PC-3 (cell line): ENCODE data around the gene SLC4A4. TPM values are rescaled to one million over a fixed set of nuclear protein-coding genes. Genes with fewer than 3 reads are reported as not detected.

Experiments used
- ATAC-seq: fragments of 200-7000 bp; cut with Tn5 transposase; 2 replicates; pipeline ENCODE4 v1.9.1; 2020; ENCODE audit warnings: mild to moderate bottlenecking, moderate library complexity
- BruUV-seq: library from RNA; stranded (reverse); fragments of 400-500 nt; replicated peaks from 2 replicates; lab custom pipeline; 2021; lab: Mats Ljungman, UMichigan
- CTCF ChIA-PET: fragments of 300-600 bp; sonication (Branson Sonifier 250); formaldehyde crosslinking; loops from one replicate; lab custom pipeline; 2022; ENCODE audit warnings: antibody characterized with exemption; lab: Charles Lee
- POLR2A ChIA-PET: fragments of 300-600 bp; sonication (Branson Sonifier 250); formaldehyde crosslinking; loops from one replicate; lab custom pipeline; 2022; ENCODE audit warnings: antibody characterized with exemption; ENCODE audit not compliant: unreplicated experiment; lab: Charles Lee
- DNase-seq: peaks from one replicate; pipeline ENCODE4 v3.0.0-alpha.2; 2015
- H2AFZ ChIP-seq: fragments of 300-600 bp; sonication (generic); 2 replicates; pipeline ENCODE4 v1.6.0; 2016; ENCODE audit warnings: antibody characterized with exemption, low read length
- H3F3A ChIP-seq: fragments of 300-600 bp; sonication (generic); one replicate; pipeline ENCODE4 v1.6.0; 2017; ENCODE audit warnings: antibody characterized with exemption, low read length, control low read depth, mild to moderate bottlenecking; ENCODE audit not compliant: unreplicated experiment
- H3K27ac ChIP-seq: fragments of 300-600 bp; sonication (generic); 2 replicates; pipeline ENCODE4 v1.5.1; 2016; ENCODE audit warnings: mild to moderate bottlenecking, low read length
- H3K27me3 ChIP-seq: fragments of 300-600 bp; sonication (generic); 2 replicates; pipeline ENCODE4 v1.6.1; 2016; ENCODE audit warnings: low read length, mixed read lengths
- H3K36me3 ChIP-seq: fragments of 300-600 bp; sonication (generic); 2 replicates; pipeline ENCODE4 v1.6.1; 2016; ENCODE audit warnings: low read depth, mixed run types, low read length, mixed read lengths
- H3K4me1 ChIP-seq: fragments of 300-600 bp; sonication (generic); 2 replicates; pipeline ENCODE4 v1.5.1; 2016; ENCODE audit warnings: low read length; ENCODE audit not compliant: insufficient read depth
- H3K4me2 ChIP-seq: fragments of 300-600 bp; sonication (generic); 2 replicates; pipeline ENCODE4 v1.6.0; 2016; ENCODE audit warnings: low read length
- H3K4me3 ChIP-seq: fragments of 300-600 bp; sonication (generic); 2 replicates; pipeline ENCODE4 v1.5.1; 2016; ENCODE audit warnings: mild to moderate bottlenecking, low read length, mixed read lengths
- H3K79me2 ChIP-seq: fragments of 300-600 bp; sonication (generic); 2 replicates; pipeline ENCODE4 v1.6.1; 2017; ENCODE audit warnings: low read length, mixed read lengths
- H3K9ac ChIP-seq: fragments of 300-600 bp; sonication (generic); 2 replicates; pipeline ENCODE4 v1.6.0; 2016; ENCODE audit warnings: mild to moderate bottlenecking, low read length
- H3K9me2 ChIP-seq: fragments of 300-600 bp; sonication (generic); replicated peaks from 2 replicates; pipeline ENCODE4 v1.6.1; 2016; ENCODE audit warnings: mixed run types, low read length, mixed read lengths
- H3K9me3 ChIP-seq: fragments of 300-600 bp; sonication (generic); 2 replicates; pipeline ENCODE4 v1.6.1; 2016; ENCODE audit warnings: low read length, mixed read lengths
- H4K20me1 ChIP-seq: fragments of 300-600 bp; sonication (generic); 2 replicates; pipeline ENCODE4 v1.6.1; 2016; ENCODE audit warnings: low read length, mixed read lengths
- EZH2 ChIP-seq: fragments of 300-600 bp; sonication (generic); IDR thresholded peaks from one replicate; pipeline ENCODE4 v1.6.1; 2017; ENCODE audit warnings: antibody characterized with exemption, mild to moderate bottlenecking, low read length; ENCODE audit not compliant: unreplicated experiment
- EZH2phosphoT487 ChIP-seq: fragments of 300-600 bp; sonication (generic); IDR thresholded peaks from 2 replicates; pipeline ENCODE4 v1.6.1; 2018; ENCODE audit warnings: mild to moderate bottlenecking, antibody characterized with exemption, low read length, borderline replicate concordance
- intact Hi-C: fragments of 100-400 bp; cut with micrococcal nuclease; formaldehyde crosslinking; loops from 2 replicates; pipeline ENCODE4 v1.9.0; 2023
- total RNA-seq: library from RNA; depleted of rRNA; stranded (reverse); fragments of >200 nt; gene quantifications from 2 replicates; pipeline ENCODE4 v1.2.3, GENCODE V29; 2014
- TF ChIP-seq, protein P1 (sequence below): fragments of 300-600 bp; sonication (generic); conservative IDR thresholded peaks from 2 replicates; pipeline ENCODE4 v1.5.1; 2017; ENCODE audit warnings: antibody characterized with exemption, low read depth, mild to moderate bottlenecking, low read length

The SLC4A4 gene
- total RNA-seq, 1 experiment from 2014 or later: 0.47 TPM

DNA sequence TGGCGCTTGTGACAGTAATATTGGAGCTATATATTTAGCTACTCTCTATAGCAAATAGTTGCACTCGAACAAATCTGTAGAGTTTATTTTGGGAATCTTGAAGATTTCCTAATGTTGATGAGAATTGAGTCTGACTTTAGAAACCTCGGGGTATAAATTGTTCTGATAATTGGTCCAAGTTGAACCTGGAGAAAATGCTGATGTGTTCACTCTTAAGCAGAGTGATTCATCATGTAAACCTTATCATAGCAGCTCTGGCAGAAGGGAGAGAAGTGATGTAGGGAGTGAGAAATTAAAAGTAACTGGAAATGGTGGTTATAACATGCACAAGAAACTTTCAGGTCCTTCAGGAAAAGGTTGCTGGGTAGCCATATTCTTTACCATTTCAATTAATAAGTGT is 16.4 kb upstream of the SLC4A4 start:
- Histone ChIP-seq H3K4me3 (no peak overlapping the region), H3K9ac (no peak overlapping the region), H2AFZ (no peak overlapping the region), H3K27me3 (no peaks in the 10 kb centered on the region), H3K9me3 (no peaks in the 10 kb centered on the region), H3F3A (no peaks in the 10 kb centered on the region), H3K36me3 (no peaks in the 10 kb centered on the region), H3K4me2 (no peak overlapping the region), H3K4me1 (no peaks in the 10 kb centered on the region), H3K27ac (no peak overlapping the region), H3K9me2 (no peaks in the 10 kb centered on the region), H3K79me2 (no peaks in the 10 kb centered on the region), H4K20me1 (no peaks in the 10 kb centered on the region)
- ATAC-seq (no peak), DNase-seq (no peak)
- ChIA-PET POLR2A (no interaction called here), CTCF (no interaction called here)
- TF ChIP-seq EZH2phosphoT487: no peak
- no TSS peak for BruUV-seq
- intact Hi-C loops: no loop called here

DNA sequence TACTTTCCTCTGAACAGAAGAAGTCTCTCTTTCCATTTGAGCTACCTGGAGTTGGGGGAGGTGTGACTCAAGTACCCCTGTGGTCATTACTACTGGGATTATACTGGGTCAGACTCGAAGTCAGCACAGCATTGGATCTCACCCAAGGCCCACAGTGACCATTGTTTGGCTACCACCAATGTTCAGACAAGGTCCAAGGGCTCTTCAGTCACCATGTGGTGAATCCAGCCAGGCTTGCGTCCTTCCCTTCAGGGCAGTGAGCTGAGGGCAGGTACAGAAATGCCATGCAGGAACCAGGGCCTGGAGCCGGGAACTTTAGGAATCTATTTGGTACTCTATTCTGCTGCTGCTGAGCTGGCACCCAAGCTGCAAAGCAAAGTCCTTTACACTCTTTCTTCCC is 5.5 kb upstream of the SLC4A4 start:
- no peak overlapping the region for H3K9ac ChIP-seq
- no peaks in the 10 kb centered on the region for H3K79me2 ChIP-seq
- intact Hi-C loops: no loop called here
- no peak overlapping the region for H3K4me2 ChIP-seq
- DNase-seq (no peak), ATAC-seq (no peak)
- BruUV-seq: no TSS peak
- no peaks in the 10 kb centered on the region for H3K36me3 ChIP-seq
- H4K20me1 ChIP-seq: no peaks in the 10 kb centered on the region
- no peaks in the 10 kb centered on the region for H3K9me3 ChIP-seq
- H3K4me3 ChIP-seq: no peak overlapping the region
- H2AFZ ChIP-seq: no peak overlapping the region
- H3K27me3 ChIP-seq: no peaks in the 10 kb centered on the region
- H3K4me1 ChIP-seq: peaks cover 12% of the 10 kb centered on the region
- no peak for TF ChIP-seq EZH2
- TF ChIP-seq, protein P1, sequence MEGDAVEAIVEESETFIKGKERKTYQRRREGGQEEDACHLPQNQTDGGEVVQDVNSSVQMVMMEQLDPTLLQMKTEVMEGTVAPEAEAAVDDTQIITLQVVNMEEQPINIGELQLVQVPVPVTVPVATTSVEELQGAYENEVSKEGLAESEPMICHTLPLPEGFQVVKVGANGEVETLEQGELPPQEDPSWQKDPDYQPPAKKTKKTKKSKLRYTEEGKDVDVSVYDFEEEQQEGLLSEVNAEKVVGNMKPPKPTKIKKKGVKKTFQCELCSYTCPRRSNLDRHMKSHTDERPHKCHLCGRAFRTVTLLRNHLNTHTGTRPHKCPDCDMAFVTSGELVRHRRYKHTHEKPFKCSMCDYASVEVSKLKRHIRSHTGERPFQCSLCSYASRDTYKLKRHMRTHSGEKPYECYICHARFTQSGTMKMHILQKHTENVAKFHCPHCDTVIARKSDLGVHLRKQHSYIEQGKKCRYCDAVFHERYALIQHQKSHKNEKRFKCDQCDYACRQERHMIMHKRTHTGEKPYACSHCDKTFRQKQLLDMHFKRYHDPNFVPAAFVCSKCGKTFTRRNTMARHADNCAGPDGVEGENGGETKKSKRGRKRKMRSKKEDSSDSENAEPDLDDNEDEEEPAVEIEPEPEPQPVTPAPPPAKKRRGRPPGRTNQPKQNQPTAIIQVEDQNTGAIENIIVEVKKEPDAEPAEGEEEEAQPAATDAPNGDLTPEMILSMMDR: no peak
- ChIA-PET CTCF (interaction anchor here (0.6 kb wide), 1 partner anchor 1734 kb away, joined by 3 read pairs; no protein-coding TSS in a partner anchor), POLR2A (no interaction called here)
- no peak overlapping the region for H3K27ac ChIP-seq
- H3K9me2 ChIP-seq: no peaks in the 10 kb centered on the region
- H3F3A ChIP-seq: no peaks in the 10 kb centered on the region

DNA sequence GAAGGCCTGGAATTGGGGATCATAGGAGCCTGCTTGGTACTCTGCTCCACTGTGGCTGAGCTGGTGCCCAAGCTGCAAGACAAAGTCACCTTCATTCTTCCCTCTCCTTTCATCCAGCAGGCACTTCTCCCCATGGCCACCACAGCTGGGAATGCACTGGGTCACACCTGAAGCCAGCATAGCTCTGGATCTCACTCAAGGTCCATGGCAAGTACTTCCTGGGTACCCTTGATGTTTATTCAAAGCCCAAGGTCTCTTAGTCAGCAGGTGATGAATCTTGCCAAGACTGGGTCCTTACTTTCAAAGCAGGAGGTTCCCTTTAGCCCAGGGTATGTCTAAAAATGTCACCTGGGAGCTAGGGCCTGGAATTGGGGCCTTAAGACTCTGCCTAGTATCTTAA is 4.9 kb upstream of the SLC4A4 start:
- intact Hi-C loops: no loop called here
- Histone ChIP-seq H3K9me3 (no peaks in the 10 kb centered on the region), H3F3A (no peaks in the 10 kb centered on the region), H3K27me3 (no peaks in the 10 kb centered on the region), H3K4me3 (no peak overlapping the region), H3K79me2 (no peaks in the 10 kb centered on the region), H3K4me1 (peaks cover 13% of the 10 kb centered on the region), H3K9me2 (no peaks in the 10 kb centered on the region), H3K36me3 (no peaks in the 10 kb centered on the region), H3K4me2 (no peak overlapping the region), H2AFZ (no peak overlapping the region), H3K27ac (no peak overlapping the region), H4K20me1 (no peaks in the 10 kb centered on the region), H3K9ac (no peak overlapping the region)
- ChIA-PET POLR2A (no interaction called here), CTCF (interaction anchor here (0.6 kb wide), 2 partner anchors 8 to 1733 kb away, joined by 3 read pairs; no protein-coding TSS in a partner anchor)
- no TSS peak for BruUV-seq
- ATAC-seq (no peak), DNase-seq (peak; percentile 28)
- TF ChIP-seq, protein P1: no peak
- TF ChIP-seq EZH2phosphoT487: no peak
- TF ChIP-seq EZH2: no peak
